GM19397 (cell line): Measurements from ENCODE around the gene PTCD3.

Experiments
- ATAC-seq: cut with Tn5 transposase; IDR thresholded peaks from one replicate; pipeline ENCODE4 v1.9.1; 2021; ENCODE audit warnings: mild to moderate bottlenecking, moderate library complexity; ENCODE audit not compliant: unreplicated experiment

Gene PTCD3

DNA sequence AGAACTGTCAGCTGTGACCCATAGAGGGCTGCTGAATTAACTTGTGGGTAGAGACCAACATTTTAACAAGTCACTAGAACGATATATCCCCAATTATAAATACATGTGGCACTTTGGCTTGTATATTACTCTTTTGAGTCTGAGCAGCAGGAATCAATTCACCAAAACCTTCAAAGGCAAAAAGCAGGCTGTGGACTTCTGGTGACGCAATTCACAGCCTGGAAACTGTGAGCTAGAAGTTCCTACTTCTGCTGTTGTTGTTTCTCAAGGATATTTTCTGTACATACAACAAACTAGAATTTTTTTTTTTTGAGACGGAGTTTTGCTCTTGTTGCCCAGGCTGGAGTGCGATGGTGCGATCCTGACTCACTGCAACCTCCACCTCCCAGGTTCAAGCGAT is 37.3 kb downstream of the PTCD3 start:
- ATAC-seq, result no peak

- ATAC-seq, result no peak
These were observed 38.1 kb downstream of the PTCD3 start for GRCh38 chr2:86143926-86144685.

- no peak for ATAC-seq
These were observed 41.8 kb downstream of the PTCD3 start for GRCh38 chr2:86147793-86148192.

- ATAC-seq, result no peak
These were observed 44.5 kb downstream of the PTCD3 start for GRCh38 chr2:86150502-86150901.

GRCh38 chr2:86157009-86157556 is 51.0 kb downstream of the PTCD3 start:
- no peak for ATAC-seq

DNA sequence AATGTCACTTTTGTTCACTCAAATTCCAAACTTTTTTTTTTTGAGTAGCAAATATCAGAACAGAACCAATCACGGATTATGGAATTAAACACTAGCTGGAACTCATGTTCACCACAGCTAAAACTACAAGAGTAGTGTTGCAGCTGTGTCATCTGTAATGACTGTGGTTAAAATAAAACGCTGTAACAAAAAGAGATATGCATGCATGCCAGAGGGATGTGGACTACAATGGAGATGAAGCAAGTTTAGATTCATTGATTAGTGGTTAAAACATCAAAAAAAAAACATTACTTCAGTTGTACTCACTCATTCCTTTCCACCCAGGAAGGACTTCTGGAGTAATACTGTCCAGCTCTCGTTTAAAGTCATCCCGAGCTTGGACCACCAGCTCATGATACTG is 52.3 kb downstream of the PTCD3 start:
- no peak for ATAC-seq

- ATAC-seq, result no peak
These were observed 54.3 kb downstream of the PTCD3 start for GRCh38 chr2:86160156-86160952.

DNA sequence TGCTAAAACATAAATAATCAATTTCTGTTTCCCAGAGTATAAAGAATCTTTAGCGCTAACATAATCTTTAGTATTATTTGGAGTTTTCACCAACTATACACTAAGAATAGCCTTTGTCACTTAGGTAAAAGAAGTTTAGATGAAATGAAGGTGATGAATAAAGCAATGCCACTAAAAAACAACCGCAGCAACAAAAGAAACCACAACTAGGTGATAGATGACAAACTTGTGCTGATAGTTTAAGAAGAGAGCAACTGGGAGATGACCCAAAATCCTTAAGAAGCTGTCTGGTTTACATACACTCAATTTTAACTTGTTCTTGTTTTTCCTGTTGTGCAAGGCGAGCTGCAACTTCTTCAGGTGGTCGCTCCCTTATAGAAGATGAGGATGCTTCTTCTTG is 64.4 kb downstream of the PTCD3 start:
- no peak for ATAC-seq

- no peak for ATAC-seq
These were observed 65.3 kb downstream of the PTCD3 start for GRCh38 chr2:86171295-86171694.

DNA sequence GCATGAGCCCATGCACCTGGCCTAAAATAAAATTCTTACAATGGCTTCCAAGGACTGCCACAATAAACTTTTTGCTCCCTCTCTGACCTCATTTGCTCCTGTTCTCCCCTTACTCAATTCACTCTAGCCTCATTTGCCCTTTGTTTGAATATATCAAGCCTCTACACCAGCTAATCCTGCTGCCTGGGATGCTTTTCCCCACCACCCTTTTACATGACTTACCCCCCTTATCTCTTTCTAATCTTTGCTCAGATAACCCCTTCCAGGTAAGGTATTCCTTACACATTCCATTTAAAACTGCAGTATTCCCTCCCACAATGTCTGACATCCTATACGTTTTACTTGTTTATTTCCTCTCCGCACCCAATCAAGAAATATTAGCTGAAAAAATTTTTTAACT is 66.6 kb downstream of the PTCD3 start:
- no peak for ATAC-seq

DNA sequence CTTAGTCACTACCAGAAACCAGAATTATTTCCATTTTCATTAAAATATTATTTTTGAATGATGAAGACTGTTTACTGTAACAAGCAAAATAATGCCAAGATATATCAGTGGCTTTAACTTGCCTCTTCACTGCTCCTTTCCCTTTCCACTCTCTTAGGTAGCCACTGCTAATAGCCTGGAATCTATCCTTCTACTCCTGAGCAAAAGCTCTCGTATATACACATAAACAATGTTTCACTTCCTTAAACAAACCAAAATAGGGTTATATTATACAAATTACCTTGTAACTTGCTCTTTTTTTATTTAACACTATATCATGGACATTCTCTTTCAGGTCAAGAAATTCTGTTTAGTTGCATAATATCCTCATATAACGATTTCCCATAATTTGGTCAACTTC is 68.4 kb downstream of the PTCD3 start:
- ATAC-seq, result no peak

GRCh38 chr2:86175828-86176227 is 69.8 kb downstream of the PTCD3 start:
- ATAC-seq, result no peak

GRCh38 chr2:86176597-86176996 is 70.6 kb downstream of the PTCD3 start:
- no peak for ATAC-seq

- no peak for ATAC-seq
These were observed 79.6 kb downstream of the PTCD3 start for GRCh38 chr2:86185517-86186212.

GRCh38 chr2:86186431-86186830 is 80.4 kb downstream of the PTCD3 start:
- no peak for ATAC-seq

GRCh38 chr2:86189782-86190416 is 83.9 kb downstream of the PTCD3 start:
- ATAC-seq, result no peak
